ENCODE results near the gene BRCC3. TPM values are rescaled to one million over a fixed set of nuclear protein-coding genes. Genes with fewer than 3 reads are reported as not detected.

The BRCC3 gene
- 14.3 and 16.9 TPM in 2 replicates for total RNA-seq
- total RNA-seq (2013): 13.8 TPM
- 7.3 and 9.8 TPM in 2 replicates for polyA plus RNA-seq
- 3.7 and 7.4 TPM in 2 replicates for polyA minus RNA-seq

GRCh38 chrX:155070975-155071693 is at the start of gene BRCC3, which contains the start of the genes CMC4 and MTCP1:
Gene BRCC3 (plus strand): TSS chrX:155071508. CDS start chrX:155071528, 20 bp downstream.
Gene CMC4 (minus strand): TSS chrX:155071136. CDS start chrX:155064023, 7,113 bp downstream.
Gene MTCP1 (minus strand): TSS chrX:155071136. CDS start chrX:155066010, 5,126 bp downstream.
- peaks cover 50% of the 10 kb centered on the region for H3K4me1 Mint-ChIP-seq
- H4K20me1 ChIP-seq (ENCODE audit: control insufficient read depth, insufficient read depth, low read length, poor library complexity, severe bottlenecking): no peaks in the 10 kb centered on the region
- no peaks in the 10 kb centered on the region for H3K27me3 Mint-ChIP-seq
- peaks cover 14% of the 10 kb centered on the region for H3K79me2 ChIP-seq (ENCODE audit: control insufficient read depth, insufficient read depth, low read length)
- H3K9me3 ChIP-seq (ENCODE audit: control extremely low read depth in 1 of 3, control insufficient read depth in 2 of 3, insufficient read depth in 1 of 3, low read length in 2 of 3): no peaks in the 10 kb centered on the region
- WGBS (ENCODE audit: insufficient coverage): 2% methylated on average over 38 of the region's 81 CpGs
- H3K27ac Mint-ChIP-seq: peak within 1 kb of the TSS; percentile 95
- no peaks in the 10 kb centered on the region for H3K9me3 Mint-ChIP-seq (ENCODE audit: insufficient read depth)
- H3K4me2 ChIP-seq (replicated peaks; ENCODE audit: low read depth, low read length, poor library complexity, severe bottlenecking): peak within 1 kb of the TSS; percentile 77
- peaks cover 17 to 34% of the 10 kb centered on the region in 2 donors for H3K4me1 ChIP-seq (ENCODE audit: control insufficient read depth in 2 of 2, insufficient read depth in 2 of 2, low read length in 2 of 2)
- no peaks in the 10 kb centered on the region for H3K36me3 ChIP-seq (replicated peaks in 1 of 2; ENCODE audit: control extremely low read depth in 1 of 2, control insufficient read depth in 1 of 2, extremely low read depth in 1 of 2, insufficient read depth in 2 of 2, low read length in 1 of 2)
- H3K4me3 Mint-ChIP-seq: peak within 1 kb of the TSS; percentile 94
- no peaks in the 10 kb centered on the region for H3K27me3 ChIP-seq (replicated peaks in 1 of 4; ENCODE audit: control extremely low read depth in 1 of 4, control insufficient read depth in 3 of 4, insufficient read depth in 4 of 4, low read length in 3 of 4)
- ATAC-seq (ENCODE audit: low read depth) (peak; percentile 84), DNase-seq (peak; percentile 88)
- TF ChIP-seq, protein P1, sequence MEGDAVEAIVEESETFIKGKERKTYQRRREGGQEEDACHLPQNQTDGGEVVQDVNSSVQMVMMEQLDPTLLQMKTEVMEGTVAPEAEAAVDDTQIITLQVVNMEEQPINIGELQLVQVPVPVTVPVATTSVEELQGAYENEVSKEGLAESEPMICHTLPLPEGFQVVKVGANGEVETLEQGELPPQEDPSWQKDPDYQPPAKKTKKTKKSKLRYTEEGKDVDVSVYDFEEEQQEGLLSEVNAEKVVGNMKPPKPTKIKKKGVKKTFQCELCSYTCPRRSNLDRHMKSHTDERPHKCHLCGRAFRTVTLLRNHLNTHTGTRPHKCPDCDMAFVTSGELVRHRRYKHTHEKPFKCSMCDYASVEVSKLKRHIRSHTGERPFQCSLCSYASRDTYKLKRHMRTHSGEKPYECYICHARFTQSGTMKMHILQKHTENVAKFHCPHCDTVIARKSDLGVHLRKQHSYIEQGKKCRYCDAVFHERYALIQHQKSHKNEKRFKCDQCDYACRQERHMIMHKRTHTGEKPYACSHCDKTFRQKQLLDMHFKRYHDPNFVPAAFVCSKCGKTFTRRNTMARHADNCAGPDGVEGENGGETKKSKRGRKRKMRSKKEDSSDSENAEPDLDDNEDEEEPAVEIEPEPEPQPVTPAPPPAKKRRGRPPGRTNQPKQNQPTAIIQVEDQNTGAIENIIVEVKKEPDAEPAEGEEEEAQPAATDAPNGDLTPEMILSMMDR (IDR thresholded peaks at IDR 0.05): no peak
- TF ChIP-seq EZH2 (IDR thresholded peaks at IDR 0.05; ENCODE audit: borderline replicate concordance, insufficient read depth, low read depth, low read length, poor library complexity, severe bottlenecking): no peak
- H3K4me3 ChIP-seq (ENCODE audit: control extremely low read depth in 1 of 5, extremely low read depth in 1 of 5, insufficient read depth in 1 of 5, low read depth in 2 of 5, low read length in 4 of 5): peak within 1 kb of the TSS; percentile 62 to 81 (median 77)
- peak within 1 kb of the TSS; percentile 88 to 89 for H3K27ac ChIP-seq (ENCODE audit: low read length in 2 of 2)
- ChIA-PET POLR2A (interaction anchor here (1.8 kb wide), 1 partner anchor 44 kb away, joined by 7 read pairs; the partner anchor contains the start of gene FUNDC2), CTCF (interaction anchor here (0.9 to 1.4 kb wide), 2 partner anchors 22 to 44 kb away, joined by 3 to 6 read pairs; partner anchors contain the start of gene FUNDC2)
- intact Hi-C loops (cut with micrococcal nuclease): loop anchor here (1.0 kb wide), 3 partner anchors 14 to 144 kb away; no protein-coding TSS in a partner anchor
- peak within 1 kb of the TSS; percentile 78 for H3K9ac ChIP-seq (ENCODE audit: low read length)
- peak within 1 kb of the TSS; percentile 81 for H2AFZ ChIP-seq (ENCODE audit: insufficient read depth, low read depth, low read length, poor library complexity, severe bottlenecking)

All from B cell (primary cell).